MCF 10A (cell line): ENCODE measurements around the gene RFX1. TPM values are rescaled to one million over a fixed set of nuclear protein-coding genes. Genes with fewer than 3 reads are reported as not detected.

Experiments used
- BruUV-seq: library from RNA; stranded (reverse); fragments of 400-500 nt; replicated peaks from 2 replicates; lab custom pipeline; 2021; lab: Mats Ljungman, UMichigan
- CTCF ChIA-PET: fragments of 300-600 bp; sonication (Branson Sonifier 250); formaldehyde crosslinking; extraction: SDS; loops from one replicate; lab custom pipeline; 2021; ENCODE audit warnings: antibody characterized with exemption, inconsistent platforms; lab: Yijun Ruan, JAX
- POLR2A ChIA-PET: fragments of 300-600, 350-650 bp; sonication (Branson Sonifier 250); formaldehyde crosslinking; extraction: SDS; loops from one replicate; lab custom pipeline; 2020; ENCODE audit warnings: antibody characterized with exemption, inconsistent platforms; lab: Yijun Ruan, JAX
- DNase-seq: peaks from one replicate; pipeline ENCODE4 v3.0.0-alpha.2; 2018; ENCODE audit not compliant: unreplicated experiment
- H3K27ac Mint-ChIP-seq: one replicate; pipeline ENCODE4 v1.8.0; 2022; ENCODE audit warnings: mild to moderate bottlenecking, low read depth, mixed read lengths; ENCODE audit not compliant: unreplicated experiment
- H3K27me3 Mint-ChIP-seq: one replicate; pipeline ENCODE4 v1.8.0; 2022; ENCODE audit warnings: mixed read lengths; ENCODE audit not compliant: insufficient read depth, unreplicated experiment
- H3K36me3 Mint-ChIP-seq: one replicate; pipeline ENCODE4 v1.8.0; 2022; ENCODE audit warnings: mild to moderate bottlenecking, moderate library complexity, mixed read lengths; ENCODE audit not compliant: insufficient read depth, unreplicated experiment
- H3K4me1 Mint-ChIP-seq: one replicate; pipeline ENCODE4 v1.8.0; 2022; ENCODE audit warnings: mixed read lengths; ENCODE audit not compliant: insufficient read depth, unreplicated experiment
- H3K4me3 Mint-ChIP-seq: one replicate; pipeline ENCODE4 v1.8.0; 2022; ENCODE audit warnings: mild to moderate bottlenecking, moderate library complexity, mixed read lengths; ENCODE audit not compliant: unreplicated experiment
- H3K9me3 Mint-ChIP-seq: one replicate; pipeline ENCODE4 v1.8.0; 2022; ENCODE audit warnings: mixed read lengths; ENCODE audit not compliant: unreplicated experiment
- intact Hi-C: fragments of 100-400 bp; cut with micrococcal nuclease; formaldehyde crosslinking; loops from 2 replicates; pipeline ENCODE4 v1.14.1; 2022
- total RNA-seq: library from RNA; stranded (reverse); gene quantifications from 2 replicates; pipeline ENCODE4 v1.2.3, GENCODE V29; 2022
- TF ChIP-seq, protein P1 (sequence below): fragments of 200-600 bp; IDR thresholded peaks from one replicate; pipeline ENCODE4 v1.8.0; 2022; ENCODE audit warnings: antibody characterized with exemption, mild to moderate bottlenecking; ENCODE audit not compliant: unreplicated experiment

The RFX1 gene
- total RNA-seq, 1 experiment from 2014 or later = 16.8 TPM

GRCh38 chr19:13984875-13985741 is 21.0 kb downstream of the RFX1 start:
- Mint-ChIP-seq H3K36me3 (peaks cover 24% of the 10 kb centered on the region), H3K27me3 (no peaks in the 10 kb centered on the region), H3K9me3 (no peaks in the 10 kb centered on the region), H3K27ac (peak overlapping the region; percentile 39), H3K4me3 (no peak overlapping the region), H3K4me1 (peaks cover 5% of the 10 kb centered on the region)
- TF ChIP-seq, protein P1, sequence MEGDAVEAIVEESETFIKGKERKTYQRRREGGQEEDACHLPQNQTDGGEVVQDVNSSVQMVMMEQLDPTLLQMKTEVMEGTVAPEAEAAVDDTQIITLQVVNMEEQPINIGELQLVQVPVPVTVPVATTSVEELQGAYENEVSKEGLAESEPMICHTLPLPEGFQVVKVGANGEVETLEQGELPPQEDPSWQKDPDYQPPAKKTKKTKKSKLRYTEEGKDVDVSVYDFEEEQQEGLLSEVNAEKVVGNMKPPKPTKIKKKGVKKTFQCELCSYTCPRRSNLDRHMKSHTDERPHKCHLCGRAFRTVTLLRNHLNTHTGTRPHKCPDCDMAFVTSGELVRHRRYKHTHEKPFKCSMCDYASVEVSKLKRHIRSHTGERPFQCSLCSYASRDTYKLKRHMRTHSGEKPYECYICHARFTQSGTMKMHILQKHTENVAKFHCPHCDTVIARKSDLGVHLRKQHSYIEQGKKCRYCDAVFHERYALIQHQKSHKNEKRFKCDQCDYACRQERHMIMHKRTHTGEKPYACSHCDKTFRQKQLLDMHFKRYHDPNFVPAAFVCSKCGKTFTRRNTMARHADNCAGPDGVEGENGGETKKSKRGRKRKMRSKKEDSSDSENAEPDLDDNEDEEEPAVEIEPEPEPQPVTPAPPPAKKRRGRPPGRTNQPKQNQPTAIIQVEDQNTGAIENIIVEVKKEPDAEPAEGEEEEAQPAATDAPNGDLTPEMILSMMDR = no peak
- intact Hi-C loops = no loop called here
- POLR2A ChIA-PET = no interaction called here
- no TSS peak for BruUV-seq
- CTCF ChIA-PET = interaction anchor here (0.6 to 0.7 kb wide), 2 partner anchors 9 to 82 kb away, joined by 3 to 4 read pairs; no protein-coding TSS in a partner anchor
- DNase-seq = no peak

- CTCF ChIA-PET = interaction anchor here (0.6 kb wide), 1 partner anchor 8 kb away, joined by 3 read pairs; no protein-coding TSS in a partner anchor
- TF ChIP-seq, protein P1 = no peak
- H3K4me3 Mint-ChIP-seq = no peak overlapping the region
- POLR2A ChIA-PET = no interaction called here
- no peaks in the 10 kb centered on the region for H3K9me3 Mint-ChIP-seq
- H3K27me3 Mint-ChIP-seq = no peaks in the 10 kb centered on the region
- intact Hi-C loops = no loop called here
- no TSS peak for BruUV-seq
- peaks cover 16% of the 10 kb centered on the region for H3K36me3 Mint-ChIP-seq
- H3K27ac Mint-ChIP-seq = no peak overlapping the region
- no peaks in the 10 kb centered on the region for H3K4me1 Mint-ChIP-seq
- no peak for DNase-seq
Observed at GRCh38 chr19:13984186-13984585, 21.9 kb downstream of the RFX1 start.

DNA sequence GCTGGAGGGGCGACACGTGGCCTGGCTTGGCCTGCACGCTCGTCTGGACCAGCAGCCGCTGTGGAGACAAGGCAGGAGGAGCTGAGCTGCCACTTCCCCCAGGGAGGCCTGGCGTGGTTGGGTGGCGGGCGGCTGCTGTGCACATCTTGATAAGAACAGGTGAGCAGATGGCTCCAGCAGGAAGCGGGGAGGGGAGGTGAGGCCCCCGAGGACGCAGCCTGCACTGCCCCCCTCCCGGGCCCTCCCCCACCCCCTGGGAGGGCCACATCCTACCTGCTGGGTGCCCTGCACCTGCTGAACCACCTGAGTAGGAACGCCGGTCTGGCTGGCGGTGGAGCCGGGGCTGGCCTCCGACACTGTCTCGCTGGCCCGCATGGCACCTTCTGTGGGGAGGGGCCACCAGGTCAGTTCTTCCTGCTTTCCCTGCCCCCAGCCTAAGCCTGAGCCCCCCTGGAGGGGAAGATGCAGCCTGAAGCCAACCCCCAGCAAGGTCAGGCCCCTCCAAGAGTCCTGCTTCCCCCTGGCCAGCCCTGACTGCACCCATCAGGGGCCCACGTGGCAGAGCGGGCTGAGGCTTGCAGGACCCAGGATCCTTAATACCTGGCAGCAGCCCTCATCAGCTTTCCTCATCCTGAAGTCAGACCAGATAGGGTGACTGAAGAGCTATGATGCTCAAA is 22.8 kb downstream of the RFX1 start:
- Mint-ChIP-seq H3K27me3 (no peaks in the 10 kb centered on the region), H3K4me3 (no peak overlapping the region), H3K27ac (no peak overlapping the region), H3K9me3 (no peaks in the 10 kb centered on the region), H3K36me3 (peaks cover 11% of the 10 kb centered on the region), H3K4me1 (no peaks in the 10 kb centered on the region)
- TF ChIP-seq, protein P1 = no peak
- POLR2A ChIA-PET = no interaction called here
- no peak for DNase-seq
- CTCF ChIA-PET = no interaction called here
- BruUV-seq = no TSS peak
- intact Hi-C loops = no loop called here

GRCh38 chr19:13982773-13983172 is 23.3 kb downstream of the RFX1 start:
- Mint-ChIP-seq H3K27me3 (no peaks in the 10 kb centered on the region), H3K36me3 (peaks cover 9% of the 10 kb centered on the region), H3K4me3 (no peak overlapping the region), H3K27ac (no peak overlapping the region), H3K9me3 (no peaks in the 10 kb centered on the region), H3K4me1 (no peaks in the 10 kb centered on the region)
- no peak for DNase-seq
- ChIA-PET CTCF (no interaction called here), POLR2A (no interaction called here)
- intact Hi-C loops = no loop called here
- BruUV-seq = no TSS peak
- TF ChIP-seq, protein P1 = no peak
